Daoy (cell line): Measurements from ENCODE around the gene PPP2R5C. TPM values are rescaled to one million over a fixed set of nuclear protein-coding genes. Genes with fewer than 3 reads are reported as not detected.
A peak's percentile ranks its signal among the peaks of the same experiment; 100 is the strongest.

ENCODE experiments used
- DNase-seq: peaks from one replicate; pipeline ENCODE4 v3.0.0-alpha.2; 2015; ENCODE audit warnings: low read depth
- total RNA-seq: library from RNA; depleted of rRNA; stranded (reverse); fragments of >200 nt; shearing (Covaris generic); gene quantifications from 2 replicates; pipeline ENCODE4 v1.2.3, GENCODE V29; 2014

Gene PPP2R5C
- total RNA-seq, 1 experiment from 2014 or later, result 138 TPM

DNA sequence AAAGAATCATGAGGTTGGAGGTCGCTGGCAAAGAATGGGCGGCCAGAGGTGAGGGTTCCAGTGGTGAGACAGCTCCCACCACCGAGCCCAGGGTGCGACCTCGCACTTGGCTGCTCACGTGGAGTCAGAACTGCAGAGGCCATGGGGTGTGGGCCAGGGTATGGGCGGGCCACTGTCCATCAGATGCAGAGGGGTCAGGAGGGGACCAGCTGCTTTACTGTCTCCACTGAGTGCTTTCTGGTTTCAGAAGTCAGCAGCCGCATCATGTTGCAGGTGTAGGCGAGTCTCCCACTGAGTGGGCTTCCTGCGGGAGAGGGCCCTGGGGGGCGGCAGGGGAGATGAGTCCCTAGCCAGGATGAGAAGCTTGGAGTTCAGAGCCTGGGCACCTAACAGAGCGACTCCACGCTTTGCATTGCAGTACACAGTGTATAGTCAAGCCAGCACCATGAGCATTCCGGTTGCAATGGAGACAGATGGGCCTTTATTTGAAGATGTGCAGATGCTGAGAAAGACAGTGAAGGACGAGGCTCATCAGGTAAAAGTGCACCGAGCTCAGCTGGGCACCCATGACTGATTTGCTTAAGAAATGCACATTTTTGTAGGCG lies 156.0 kb downstream of the PPP2R5C start:
- DNase-seq, result no peak

DNA sequence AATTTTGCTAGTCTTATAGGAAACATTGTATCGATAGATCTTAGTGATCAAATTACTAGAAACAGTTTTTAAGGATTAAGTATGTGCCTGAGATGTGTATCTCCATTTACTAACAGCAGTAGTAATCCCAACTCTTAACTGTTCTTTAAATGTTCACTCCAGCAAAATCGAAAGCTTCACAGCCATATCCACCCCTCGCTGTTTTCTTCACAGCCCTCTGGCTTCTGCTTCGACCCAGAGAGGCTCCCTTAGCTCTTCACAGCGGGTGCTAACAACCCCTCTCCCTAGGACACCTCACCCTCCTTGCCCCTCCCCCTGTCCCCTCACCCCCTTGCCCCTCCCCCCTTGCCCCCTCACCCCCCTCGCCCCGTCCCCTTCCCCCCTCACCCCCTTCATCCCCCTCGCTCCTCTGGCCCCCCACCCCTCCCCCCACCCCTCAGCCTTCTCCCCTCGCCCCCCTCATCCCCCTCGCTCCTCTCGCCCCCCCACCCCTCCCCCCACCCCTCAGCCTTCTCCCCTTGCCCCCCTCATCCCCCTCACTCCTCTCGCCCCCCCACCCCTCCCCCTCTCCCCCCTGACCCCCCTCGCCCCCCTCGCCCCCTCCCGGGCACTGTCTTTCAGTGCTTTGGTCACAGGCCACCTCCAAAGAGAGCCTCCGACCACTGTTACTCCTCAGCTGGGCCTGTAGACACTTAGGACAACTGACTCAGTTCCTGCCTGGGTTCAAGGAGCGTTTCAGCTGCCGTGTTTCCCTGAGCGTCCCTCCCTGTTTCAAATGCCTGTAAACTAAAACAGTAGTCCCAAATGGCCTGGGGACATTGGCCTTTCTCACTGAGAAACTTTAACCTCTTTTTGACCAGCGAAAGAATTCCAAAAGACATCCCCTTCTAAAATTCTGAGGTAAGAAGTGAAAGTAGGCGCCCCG lies 156.8 kb downstream of the PPP2R5C start:
- DNase-seq, result no peak

GRCh38 chr14:101920271-101920670 lies 158.8 kb downstream of the PPP2R5C start:
- DNase-seq, result no peak

GRCh38 chr14:101922866-101923265 lies 161.4 kb downstream of the PPP2R5C start:
- no peak for DNase-seq

DNA sequence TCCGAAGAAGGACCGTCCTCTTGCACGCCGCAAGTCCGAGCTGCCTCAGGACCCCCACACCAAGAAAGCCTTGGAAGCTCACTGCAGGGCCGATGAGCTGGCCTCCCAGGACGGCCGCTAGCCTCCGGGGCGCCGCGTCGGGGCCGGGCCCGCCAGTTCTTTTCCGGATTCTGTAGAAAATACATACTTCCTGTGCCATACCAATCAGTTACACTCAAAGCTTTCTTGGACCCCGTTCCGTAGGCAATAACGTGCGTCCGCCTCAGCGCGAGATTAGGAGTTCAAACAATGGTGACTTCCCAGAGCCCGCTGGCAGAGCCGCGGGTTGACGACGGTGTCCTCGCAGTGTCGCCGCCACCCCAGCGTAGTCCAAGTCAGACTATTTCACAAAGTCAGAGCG lies 163.6 kb downstream of the PPP2R5C start:
- no peak for DNase-seq

GRCh38 chr14:101926085-101926484 lies 164.6 kb downstream of the PPP2R5C start:
- DNase-seq, result no peak

DNA sequence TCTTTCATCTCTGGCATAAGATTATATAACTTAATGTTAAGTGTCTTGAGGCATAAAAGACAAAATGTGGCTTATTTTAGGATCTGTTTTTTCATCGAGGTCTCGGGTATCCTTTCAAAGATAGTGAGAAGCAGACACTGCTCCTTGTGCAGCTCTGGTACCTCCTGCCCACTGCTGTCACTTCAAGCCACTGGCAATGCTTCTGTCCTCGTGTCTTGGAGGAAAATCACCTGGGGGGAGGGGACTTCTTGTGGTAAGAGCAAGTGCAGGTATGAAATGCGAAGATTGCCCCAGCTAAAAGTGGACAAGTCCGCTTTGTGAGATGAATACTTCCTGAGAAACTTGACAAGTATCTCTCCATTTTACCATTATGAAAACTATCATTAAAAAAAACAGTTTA lies 165.1 kb downstream of the PPP2R5C start:
- DNase-seq, result no peak

- peak; percentile 70 for DNase-seq
These were observed 166.3 kb downstream of the PPP2R5C start for GRCh38 chr14:101927859-101928258.

DNA sequence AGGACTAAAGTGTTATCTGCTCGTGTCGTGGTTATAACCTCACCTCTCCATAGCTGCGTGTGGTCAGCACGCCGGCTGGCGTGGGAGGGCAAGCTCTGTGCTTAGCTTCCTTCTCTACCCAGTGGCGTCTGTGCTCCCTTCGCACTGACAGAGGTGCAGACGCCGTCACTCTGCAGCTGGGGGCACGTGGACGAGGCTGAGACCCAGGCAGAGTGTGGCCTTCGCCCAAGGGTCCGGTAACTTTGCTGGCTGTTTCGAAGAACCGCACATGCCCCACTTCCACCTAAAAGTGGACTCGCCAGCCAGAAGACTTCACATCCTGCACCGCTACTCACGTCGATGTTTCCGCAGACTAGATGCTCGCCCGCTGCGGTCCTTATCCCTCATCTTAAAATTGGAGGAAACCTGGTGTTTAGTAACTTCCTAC lies 166.9 kb downstream of the PPP2R5C start:
- no peak for DNase-seq

GRCh38 chr14:101929096-101929495 lies 167.6 kb downstream of the PPP2R5C start:
- DNase-seq, result no peak

GRCh38 chr14:101929946-101930345 lies 168.4 kb downstream of the PPP2R5C start:
- DNase-seq, result no peak

DNA sequence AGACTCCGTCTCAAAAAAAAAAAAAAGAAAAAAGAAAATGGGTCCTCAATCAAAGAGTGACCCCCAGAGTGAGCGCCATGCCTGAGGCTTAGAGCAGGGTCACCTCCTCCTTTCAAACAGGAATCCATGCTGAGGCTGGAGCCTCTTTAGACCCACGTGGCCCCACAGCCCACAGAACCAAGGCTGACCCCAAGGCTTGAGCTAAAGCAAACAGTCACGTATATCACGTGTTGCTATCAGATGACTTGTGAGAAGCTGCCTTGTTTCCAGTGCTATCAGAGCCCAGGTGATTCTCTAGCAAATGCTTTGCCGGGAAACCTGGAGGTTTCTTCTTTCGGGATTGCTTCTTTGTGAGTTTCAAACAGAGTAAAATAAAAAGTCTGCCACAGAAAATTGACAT lies 171.2 kb downstream of the PPP2R5C start:
- no peak for DNase-seq

DNA sequence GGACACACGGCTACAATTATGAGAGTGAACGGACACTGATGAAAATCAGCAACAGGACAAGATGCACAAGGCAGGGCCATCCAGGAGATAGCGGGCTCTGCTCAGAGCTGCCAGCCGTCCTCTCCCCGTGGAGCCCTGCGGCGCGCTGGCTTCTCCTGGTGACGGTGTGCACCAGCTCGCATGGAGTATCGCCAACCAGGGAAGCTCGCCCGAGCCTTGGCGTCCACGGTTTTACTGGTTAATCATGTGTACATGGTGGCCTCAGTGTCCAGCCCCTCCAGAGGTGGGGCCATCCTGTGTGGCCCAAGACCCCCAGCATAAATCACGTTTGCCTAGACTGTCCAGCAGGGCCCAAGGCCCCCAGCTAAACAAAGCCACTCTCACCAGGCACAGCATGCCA lies 171.7 kb downstream of the PPP2R5C start:
- no peak for DNase-seq

DNA sequence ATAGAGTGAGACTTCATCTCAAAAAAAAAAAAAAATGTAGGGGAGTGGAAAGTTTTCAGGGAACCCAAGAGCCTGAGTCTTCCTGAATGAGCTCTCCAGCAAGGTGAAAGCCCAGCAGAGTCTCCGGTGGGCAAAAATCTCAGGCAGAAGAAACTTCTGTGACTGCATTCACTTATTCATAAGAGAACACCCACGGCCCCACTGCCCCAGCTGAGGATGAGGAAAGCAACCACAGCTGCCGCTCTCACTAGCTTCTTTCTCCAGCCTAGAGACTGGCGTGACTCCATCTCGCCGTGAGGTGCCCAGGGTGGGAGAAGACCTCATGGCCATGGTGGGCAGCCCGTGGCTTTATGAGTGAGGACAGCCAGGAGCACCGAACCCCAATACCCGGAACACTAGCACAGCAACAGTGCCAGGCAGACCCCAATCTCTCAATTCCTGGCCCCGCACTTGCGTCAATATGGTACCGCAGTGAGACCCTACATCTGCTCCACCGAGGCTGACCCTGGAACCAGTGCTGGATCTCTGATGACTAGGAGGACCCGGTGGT lies 173.2 kb downstream of the PPP2R5C start:
- DNase-seq, result no peak

DNA sequence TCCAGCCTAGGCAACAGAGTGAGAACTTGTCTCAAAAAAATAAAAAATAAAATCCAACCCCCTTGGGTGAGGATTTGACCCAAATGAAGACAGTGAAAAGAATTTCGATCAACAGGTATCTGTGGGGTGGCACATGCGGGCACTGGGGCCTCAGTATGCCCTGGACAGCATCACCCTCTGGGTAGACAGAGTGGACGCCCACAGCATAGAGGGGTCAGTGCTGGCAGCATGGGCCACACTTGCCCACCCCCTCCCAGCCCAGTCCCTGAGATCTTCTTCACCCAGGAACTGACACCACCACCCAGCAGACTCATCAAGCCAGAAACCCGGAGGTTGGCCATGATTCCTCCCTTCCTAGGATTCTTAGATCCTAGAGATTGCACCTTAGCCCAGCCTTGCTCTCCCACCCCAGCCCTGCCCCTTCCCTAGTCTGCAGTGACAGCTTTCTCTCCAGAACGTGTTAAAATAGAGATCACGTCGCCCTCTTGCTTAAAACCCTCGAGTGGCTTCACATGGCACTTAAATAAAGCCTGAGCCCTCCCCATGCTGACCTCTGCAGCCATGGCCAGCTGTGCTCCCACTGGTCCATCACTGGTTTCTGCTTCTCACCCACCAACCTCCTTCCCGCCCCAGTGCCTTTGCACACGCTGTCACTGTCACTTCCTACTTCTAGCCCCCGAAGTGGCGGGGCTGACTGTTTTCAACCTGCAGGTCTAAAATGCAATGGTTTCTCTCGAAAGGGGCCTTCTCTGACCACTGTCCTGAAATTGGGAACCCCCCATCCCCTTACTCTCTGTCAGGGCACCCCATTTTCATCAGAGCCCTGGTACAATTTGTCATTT lies 176.6 kb downstream of the PPP2R5C start:
- no peak for DNase-seq

GRCh38 chr14:101939646-101940170 lies 178.2 kb downstream of the PPP2R5C start:
- no peak for DNase-seq

- DNase-seq, result no peak
These were observed 182.9 kb downstream of the PPP2R5C start for GRCh38 chr14:101944451-101944850.

- no peak for DNase-seq
These were observed 183.7 kb downstream of the PPP2R5C start for GRCh38 chr14:101945171-101945570.

- no peak for DNase-seq
These were observed 186.0 kb downstream of the PPP2R5C start for GRCh38 chr14:101947577-101947903.

DNA sequence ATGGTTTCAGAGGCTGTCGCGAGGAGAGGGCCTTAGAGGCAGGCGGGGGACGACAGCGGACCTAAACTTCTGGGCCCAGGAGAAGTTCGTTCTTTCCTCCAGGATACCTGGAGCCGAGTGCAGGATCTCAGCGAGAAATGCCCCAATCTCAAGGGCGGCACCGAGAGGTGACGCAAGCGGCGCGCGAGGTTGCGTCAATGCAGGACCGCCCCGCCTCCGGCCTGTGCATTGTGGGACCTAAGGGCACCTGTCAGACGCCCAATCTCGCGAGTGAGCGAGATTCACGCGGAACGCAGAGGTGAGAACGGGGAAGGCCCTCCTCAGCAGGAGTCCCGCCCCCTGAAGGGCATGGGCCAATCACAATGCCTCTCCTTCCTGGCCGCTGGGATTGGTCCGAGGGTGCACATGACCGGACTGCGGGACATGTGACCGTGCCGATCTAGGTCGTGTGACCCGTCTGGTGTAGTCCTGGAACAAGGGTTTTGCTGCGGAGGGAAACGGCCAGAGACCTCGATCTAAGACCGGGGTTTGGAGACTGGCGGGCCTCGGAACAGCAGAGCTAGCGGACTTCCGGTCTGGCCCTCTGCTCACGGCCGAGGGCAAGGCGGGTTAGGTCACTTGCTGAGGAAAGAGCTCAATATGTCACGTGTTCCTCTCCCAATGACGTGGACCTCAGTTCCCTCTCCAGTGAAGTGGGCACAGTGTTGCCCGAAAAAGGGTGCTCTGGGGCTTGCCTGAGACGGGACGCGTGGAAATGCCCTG lies 186.6 kb downstream of the PPP2R5C start:
- peak; percentile 100 for DNase-seq

- no peak for DNase-seq
These were observed 187.2 kb downstream of the PPP2R5C start for GRCh38 chr14:101948666-101949216.
